Measurements from ENCODE around the gene RORC. TPM values are rescaled to one million over a fixed set of nuclear protein-coding genes. Genes with fewer than 3 reads are reported as not detected.

The RORC gene
- polyA plus RNA-seq, 2 donors = 1.5 to 3.4 TPM

- no peaks in the 10 kb centered on the region for H3K36me3 ChIP-seq (ENCODE audit: control insufficient read depth in 2 of 2, insufficient read depth in 2 of 2, low read length in 1 of 2)
- WGBS, 2 donors = 19 to 23% methylated on average over 2 of the region's 2 CpGs
- no peak overlapping the region for H3K4me3 ChIP-seq (ENCODE audit: low read depth in 1 of 2, low read length in 2 of 2)
- H3K27ac ChIP-seq (ENCODE audit: low read depth in 2 of 2, low read length in 1 of 2) = no peak overlapping the region
- H3K27me3 ChIP-seq (ENCODE audit: control insufficient read depth in 1 of 2, insufficient read depth in 2 of 2, low read length in 2 of 2) = no peaks in the 10 kb centered on the region
- no peaks in the 10 kb centered on the region for H3K9me3 ChIP-seq (ENCODE audit: control insufficient read depth in 2 of 2, insufficient read depth in 1 of 2, low read depth in 1 of 2, low read length in 1 of 2)
- peaks cover 0 to 19% of the 10 kb centered on the region in 2 donors for H3K4me1 ChIP-seq (ENCODE audit: control insufficient read depth in 2 of 2, insufficient read depth in 2 of 2, low read length in 1 of 2)
Measured at GRCh38 chr1:151820940-151821339, 10.7 kb downstream of the RORC start.

- 60 to 65% methylated on average over 7 of the region's 7 CpGs for WGBS, 2 donors
- no peaks in the 10 kb centered on the region for H3K9me3 ChIP-seq (ENCODE audit: control insufficient read depth in 2 of 2, insufficient read depth in 1 of 2, low read depth in 1 of 2, low read length in 1 of 2)
Measured at GRCh38 chr1:151819976-151820623, 11.5 kb downstream of the RORC start.

GRCh38 chr1:151819227-151819835, 12.3 kb downstream of the RORC start:
- no peaks in the 10 kb centered on the region for H3K27me3 ChIP-seq (ENCODE audit: control insufficient read depth in 1 of 2, insufficient read depth in 2 of 2, low read length in 2 of 2)
- peaks cover 0 to 19% of the 10 kb centered on the region in 2 donors for H3K4me1 ChIP-seq (ENCODE audit: control insufficient read depth in 2 of 2, insufficient read depth in 2 of 2, low read length in 1 of 2)
- H3K36me3 ChIP-seq (ENCODE audit: control insufficient read depth in 2 of 2, insufficient read depth in 2 of 2, low read length in 1 of 2) = peaks cover 0 to 2% of the 10 kb centered on the region in 2 donors
- H3K4me3 ChIP-seq (ENCODE audit: low read depth in 1 of 2, low read length in 2 of 2) = no peak overlapping the region
- 80 to 89% methylated on average over 12 of the region's 12 CpGs for WGBS, 2 donors
- no peak overlapping the region for H3K27ac ChIP-seq (ENCODE audit: low read depth in 2 of 2, low read length in 1 of 2)
- no peaks in the 10 kb centered on the region for H3K9me3 ChIP-seq (ENCODE audit: control insufficient read depth in 2 of 2, insufficient read depth in 1 of 2, low read depth in 1 of 2, low read length in 1 of 2)

More at GRCh38 chr1:151819976-151820623, 11.5 kb downstream of the RORC start:
- Histone ChIP-seq H3K27me3 (ENCODE audit: control insufficient read depth in 1 of 2, insufficient read depth in 2 of 2, low read length in 2 of 2) (no peaks in the 10 kb centered on the region), H3K36me3 (ENCODE audit: control insufficient read depth in 2 of 2, insufficient read depth in 2 of 2, low read length in 1 of 2) (no peaks in the 10 kb centered on the region), H3K4me3 (ENCODE audit: low read depth in 1 of 2, low read length in 2 of 2) (no peak overlapping the region), H3K27ac (ENCODE audit: low read depth in 2 of 2, low read length in 1 of 2) (no peak overlapping the region), H3K4me1 (ENCODE audit: control insufficient read depth in 2 of 2, insufficient read depth in 2 of 2, low read length in 1 of 2) (peaks cover 0 to 19% of the 10 kb centered on the region in 2 donors)

GRCh38 chr1:151817353-151817730, 14.3 kb downstream of the RORC start:
- H3K4me3 ChIP-seq (ENCODE audit: low read depth in 1 of 2, low read length in 2 of 2) = no peak overlapping the region
- no peaks in the 10 kb centered on the region for H3K27me3 ChIP-seq (ENCODE audit: control insufficient read depth in 1 of 2, insufficient read depth in 2 of 2, low read length in 2 of 2)
- H3K36me3 ChIP-seq (ENCODE audit: control insufficient read depth in 2 of 2, insufficient read depth in 2 of 2, low read length in 1 of 2) = peaks cover 0 to 2% of the 10 kb centered on the region in 2 donors
- peaks cover 0 to 19% of the 10 kb centered on the region in 2 donors for H3K4me1 ChIP-seq (ENCODE audit: control insufficient read depth in 2 of 2, insufficient read depth in 2 of 2, low read length in 1 of 2)
- no peak overlapping the region for H3K27ac ChIP-seq (ENCODE audit: low read depth in 2 of 2, low read length in 1 of 2)
- no peaks in the 10 kb centered on the region for H3K9me3 ChIP-seq (ENCODE audit: control insufficient read depth in 2 of 2, insufficient read depth in 1 of 2, low read depth in 1 of 2, low read length in 1 of 2)
- WGBS, 2 donors = 61 to 67% methylated on average over 7 of the region's 7 CpGs

- H3K27ac ChIP-seq (ENCODE audit: low read depth in 2 of 2, low read length in 1 of 2) = no peak overlapping the region
Measured at GRCh38 chr1:151816548-151817352, 14.9 kb downstream of the RORC start.

GRCh38 chr1:151815716-151816327, 15.8 kb downstream of the RORC start:
- Histone ChIP-seq H3K27ac (ENCODE audit: low read depth in 2 of 2, low read length in 1 of 2) (no peak overlapping the region), H3K4me3 (ENCODE audit: low read depth in 1 of 2, low read length in 2 of 2) (no peak overlapping the region), H3K36me3 (ENCODE audit: control insufficient read depth in 2 of 2, insufficient read depth in 2 of 2, low read length in 1 of 2) (peaks cover 0 to 2% of the 10 kb centered on the region in 2 donors), H3K27me3 (ENCODE audit: control insufficient read depth in 1 of 2, insufficient read depth in 2 of 2, low read length in 2 of 2) (no peaks in the 10 kb centered on the region), H3K9me3 (ENCODE audit: control insufficient read depth in 2 of 2, insufficient read depth in 1 of 2, low read depth in 1 of 2, low read length in 1 of 2) (no peaks in the 10 kb centered on the region), H3K4me1 (ENCODE audit: control insufficient read depth in 2 of 2, insufficient read depth in 2 of 2, low read length in 1 of 2) (peaks cover 0 to 19% of the 10 kb centered on the region in 2 donors)
- 66 to 76% methylated on average over 12 of the region's 12 CpGs for WGBS, 2 donors

More at GRCh38 chr1:151816548-151817352, 14.9 kb downstream of the RORC start:
- Histone ChIP-seq H3K4me3 (ENCODE audit: low read depth in 1 of 2, low read length in 2 of 2) (no peak overlapping the region), H3K9me3 (ENCODE audit: control insufficient read depth in 2 of 2, insufficient read depth in 1 of 2, low read depth in 1 of 2, low read length in 1 of 2) (no peaks in the 10 kb centered on the region), H3K27me3 (ENCODE audit: control insufficient read depth in 1 of 2, insufficient read depth in 2 of 2, low read length in 2 of 2) (no peaks in the 10 kb centered on the region), H3K4me1 (ENCODE audit: control insufficient read depth in 2 of 2, insufficient read depth in 2 of 2, low read length in 1 of 2) (peaks cover 0 to 19% of the 10 kb centered on the region in 2 donors), H3K36me3 (ENCODE audit: control insufficient read depth in 2 of 2, insufficient read depth in 2 of 2, low read length in 1 of 2) (peaks cover 0 to 2% of the 10 kb centered on the region in 2 donors)
- 58% methylated on average over 25 to 26 of the region's 26 CpGs for WGBS, 2 donors

GRCh38 chr1:151814971-151815545, 16.5 kb downstream of the RORC start:
- H3K9me3 ChIP-seq (ENCODE audit: control insufficient read depth in 2 of 2, insufficient read depth in 1 of 2, low read depth in 1 of 2, low read length in 1 of 2) = no peaks in the 10 kb centered on the region
- peaks cover 0 to 15% of the 10 kb centered on the region in 2 donors for H3K4me1 ChIP-seq (ENCODE audit: control insufficient read depth in 2 of 2, insufficient read depth in 2 of 2, low read length in 1 of 2)
- peaks cover 0 to 2% of the 10 kb centered on the region in 2 donors for H3K36me3 ChIP-seq (ENCODE audit: control insufficient read depth in 2 of 2, insufficient read depth in 2 of 2, low read length in 1 of 2)
- no peaks in the 10 kb centered on the region for H3K27me3 ChIP-seq (ENCODE audit: control insufficient read depth in 1 of 2, insufficient read depth in 2 of 2, low read length in 2 of 2)
- no peak overlapping the region for H3K4me3 ChIP-seq (ENCODE audit: low read depth in 1 of 2, low read length in 2 of 2)
- WGBS, 2 donors = 82 to 91% methylated on average over 8 of the region's 8 CpGs
- H3K27ac ChIP-seq (ENCODE audit: low read depth in 2 of 2, low read length in 1 of 2) = no peak overlapping the region

GRCh38 chr1:151814426-151814825, 17.2 kb downstream of the RORC start:
- no peak overlapping the region for H3K4me3 ChIP-seq (ENCODE audit: low read depth in 1 of 2, low read length in 2 of 2)
- H3K9me3 ChIP-seq (ENCODE audit: control insufficient read depth in 2 of 2, insufficient read depth in 1 of 2, low read depth in 1 of 2, low read length in 1 of 2) = no peaks in the 10 kb centered on the region
- no peaks in the 10 kb centered on the region for H3K27me3 ChIP-seq (ENCODE audit: control insufficient read depth in 1 of 2, insufficient read depth in 2 of 2, low read length in 2 of 2)
- no peak overlapping the region for H3K27ac ChIP-seq (ENCODE audit: low read depth in 2 of 2, low read length in 1 of 2)
- H3K36me3 ChIP-seq (ENCODE audit: control insufficient read depth in 2 of 2, insufficient read depth in 2 of 2, low read length in 1 of 2) = peaks cover 0 to 2% of the 10 kb centered on the region in 2 donors
- H3K4me1 ChIP-seq (ENCODE audit: control insufficient read depth in 2 of 2, insufficient read depth in 2 of 2, low read length in 1 of 2) = peaks cover 0 to 10% of the 10 kb centered on the region in 2 donors
- 86 to 93% methylated on average over 15 of the region's 15 CpGs for WGBS, 2 donors
